ENCODE data around the gene LRFN2.

LRFN2 gene

DNA sequence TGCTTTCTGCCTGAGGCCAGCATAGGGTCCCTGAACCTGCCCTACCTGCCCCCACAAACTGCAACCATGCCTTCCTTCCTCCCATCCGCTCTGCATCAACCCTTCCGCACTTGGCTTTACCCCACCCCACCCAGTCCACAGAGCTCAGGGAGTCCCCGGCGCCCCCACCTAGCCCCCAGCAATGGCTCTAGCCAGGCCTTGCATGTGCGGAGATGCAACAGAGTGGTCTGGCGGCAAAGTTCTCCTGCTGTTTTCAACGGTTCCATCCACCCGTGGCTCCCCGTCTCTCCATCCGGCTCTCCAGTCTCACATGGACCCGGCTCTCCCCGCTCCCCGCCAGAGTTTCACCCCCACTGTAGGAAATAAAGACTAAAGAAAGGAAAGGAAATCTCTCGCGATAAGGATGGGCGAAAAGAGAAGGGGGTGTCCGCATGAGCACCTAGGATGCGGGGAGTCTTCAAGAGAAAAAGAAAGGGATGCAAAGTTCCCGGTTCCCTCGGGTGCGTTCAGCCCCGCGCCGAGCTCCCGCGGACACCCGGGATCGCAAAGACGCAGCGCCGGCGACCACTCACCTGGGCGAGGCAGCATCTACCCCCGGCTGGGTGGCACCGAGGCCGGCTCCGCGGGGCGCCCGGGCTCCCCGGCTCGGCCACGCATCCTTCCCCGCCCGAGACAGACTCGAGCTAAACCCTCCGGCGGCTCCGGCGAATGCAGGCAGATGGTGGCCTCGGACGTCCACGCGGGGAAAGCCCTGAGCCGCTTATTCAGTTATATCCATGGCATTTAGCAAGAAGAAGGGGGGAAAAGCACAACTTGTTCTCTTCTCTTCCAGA, 579 bp downstream of the LRFN2 start:
- DNase-seq (ENCODE audit: low spot score), result peak; percentile 25

GRCh38 chr6:40585651-40586269, 1.4 kb downstream of the LRFN2 start:
- peak; percentile 65 for DNase-seq (ENCODE audit: low spot score)

- peak; percentile 21 for DNase-seq (ENCODE audit: low spot score)
Measured at GRCh38 chr6:40585223-40585622, 1.9 kb downstream of the LRFN2 start.

DNA sequence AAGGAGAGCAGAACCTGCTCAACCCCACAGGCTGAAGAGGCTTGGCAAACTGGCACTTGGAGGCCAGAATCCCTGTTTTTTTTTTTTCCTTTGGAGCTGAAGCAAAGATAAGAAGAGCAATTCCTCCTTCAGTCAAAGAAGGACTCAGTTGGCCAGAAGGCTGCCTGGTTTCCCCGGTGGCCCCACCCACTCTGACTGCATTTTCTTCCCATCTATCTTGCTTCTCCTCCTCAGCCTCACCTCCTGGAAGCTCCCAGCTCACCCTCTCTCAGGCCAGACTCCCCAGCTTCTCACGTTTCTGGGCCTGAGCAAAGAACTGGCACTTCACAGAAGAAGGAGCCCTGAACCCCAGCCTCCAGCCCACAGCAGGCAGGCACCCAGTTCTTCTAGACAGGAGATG, 2.4 kb downstream of the LRFN2 start:
- peak; percentile 8 for DNase-seq (ENCODE audit: low spot score)

DNA sequence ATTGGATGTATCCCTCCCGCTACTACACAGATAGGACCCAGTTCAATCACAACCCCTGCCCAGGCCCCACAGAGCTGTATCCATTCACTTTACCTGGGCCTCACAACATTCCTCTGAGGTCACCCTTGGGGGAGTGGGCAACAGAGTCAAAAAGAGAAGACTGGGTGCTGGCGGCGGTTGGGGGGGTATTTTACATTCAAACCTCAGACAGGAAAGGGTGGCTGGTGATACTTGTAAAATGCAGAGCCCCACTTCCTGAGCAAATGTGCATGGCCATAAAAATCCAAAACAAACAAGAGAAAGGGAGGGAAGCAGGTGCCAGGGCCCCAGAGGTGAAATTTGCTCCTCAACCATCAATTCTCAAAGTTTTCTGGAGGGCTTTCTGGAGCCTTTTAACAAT, 3.5 kb downstream of the LRFN2 start:
- no peak for DNase-seq (ENCODE audit: low spot score)

GRCh38 chr6:40582892-40583291, 4.3 kb downstream of the LRFN2 start:
- no peak for DNase-seq (ENCODE audit: low spot score)

GRCh38 chr6:40579101-40579500, 8.1 kb downstream of the LRFN2 start:
- no peak for DNase-seq (ENCODE audit: low spot score)

DNA sequence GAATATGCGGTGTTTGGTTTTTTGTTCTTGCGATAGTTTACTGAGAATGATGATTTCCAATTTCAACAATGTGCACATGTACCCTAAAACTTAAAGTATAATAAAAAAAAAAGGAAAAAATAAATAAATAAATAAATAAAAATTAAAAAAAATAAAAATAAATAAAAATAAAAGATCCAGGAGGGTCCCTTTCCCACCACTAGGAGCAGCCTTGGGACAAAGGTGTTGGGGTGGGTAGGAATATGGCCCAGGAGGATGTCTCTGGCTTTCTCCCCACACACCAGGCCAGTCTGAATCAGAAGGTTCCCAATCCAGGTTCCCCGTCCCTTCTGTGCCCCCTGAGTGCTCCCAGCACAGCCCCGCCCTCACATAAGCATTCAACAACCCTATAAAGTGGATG, 9.5 kb downstream of the LRFN2 start:
- no peak for DNase-seq (ENCODE audit: low spot score)

- DNase-seq (ENCODE audit: low spot score), result no peak
Measured at GRCh38 chr6:40573221-40573620, 13.9 kb downstream of the LRFN2 start.

DNA sequence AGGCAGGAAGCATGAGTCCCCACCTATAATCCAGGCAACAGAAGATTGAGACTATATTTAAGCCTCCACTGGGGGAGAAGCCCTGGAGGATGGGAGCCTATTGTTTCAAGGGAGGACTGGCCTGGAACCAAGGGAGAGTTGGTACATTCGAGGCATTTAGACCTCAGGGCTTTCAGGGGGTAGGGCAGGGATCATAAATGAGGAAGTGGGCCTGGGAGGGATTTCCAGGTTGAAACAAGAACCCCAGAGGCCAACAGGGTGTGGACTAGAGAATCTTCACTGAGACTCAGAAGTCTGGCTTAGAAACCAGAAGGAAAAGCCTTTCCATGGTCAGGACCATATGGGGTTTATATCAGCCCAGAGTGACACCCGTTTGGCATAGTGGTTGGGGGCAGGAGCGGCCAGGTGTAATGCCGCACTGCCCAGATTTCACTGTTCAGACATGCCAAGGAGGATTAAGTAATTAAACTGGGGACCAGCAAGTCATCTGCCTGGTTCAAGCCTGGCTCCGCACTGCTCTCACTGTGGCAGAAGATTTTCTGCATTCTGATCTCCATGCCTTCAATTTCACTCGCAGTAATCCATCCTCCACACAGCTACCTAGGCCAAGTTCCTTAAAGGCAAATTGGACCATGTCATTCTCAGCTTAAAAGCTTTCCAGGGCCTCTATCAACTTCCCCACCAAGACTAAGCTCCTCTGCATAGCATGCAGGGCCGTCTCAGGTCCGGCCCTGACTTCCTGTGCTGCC, 17.8 kb downstream of the LRFN2 start:
- no peak for DNase-seq (ENCODE audit: low spot score)

DNA sequence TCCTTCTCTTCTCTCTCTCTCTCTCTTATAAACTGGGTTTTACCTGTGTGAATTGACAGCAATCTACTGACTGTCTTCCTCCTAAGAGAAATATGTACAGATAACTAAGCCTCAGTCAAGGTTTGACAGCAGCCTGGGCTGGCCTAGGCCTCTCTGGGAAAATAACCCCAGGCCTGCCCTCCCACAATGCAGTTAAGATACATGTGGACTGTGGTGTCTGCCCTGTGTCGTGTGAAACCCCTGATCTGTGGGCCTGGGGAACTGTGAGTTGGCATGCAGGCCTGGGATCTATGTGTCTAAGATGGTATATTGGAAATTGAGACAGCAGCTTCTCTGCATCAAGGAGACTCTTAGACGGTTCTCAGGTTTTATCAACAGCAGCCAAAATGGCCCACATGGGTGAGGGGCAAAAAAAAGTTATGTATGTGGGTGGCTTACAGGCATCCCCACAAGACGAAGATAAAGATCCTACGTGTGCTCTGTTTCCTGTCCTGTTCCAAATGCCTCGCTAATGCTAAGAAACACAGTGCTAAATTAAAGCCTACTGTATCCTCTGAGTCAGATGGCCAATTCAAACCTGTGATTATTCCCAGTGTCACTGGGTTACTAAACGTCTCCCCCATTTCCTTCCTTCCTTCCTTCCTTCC, 19.0 kb downstream of the LRFN2 start:
- no peak for DNase-seq (ENCODE audit: low spot score)

DNA sequence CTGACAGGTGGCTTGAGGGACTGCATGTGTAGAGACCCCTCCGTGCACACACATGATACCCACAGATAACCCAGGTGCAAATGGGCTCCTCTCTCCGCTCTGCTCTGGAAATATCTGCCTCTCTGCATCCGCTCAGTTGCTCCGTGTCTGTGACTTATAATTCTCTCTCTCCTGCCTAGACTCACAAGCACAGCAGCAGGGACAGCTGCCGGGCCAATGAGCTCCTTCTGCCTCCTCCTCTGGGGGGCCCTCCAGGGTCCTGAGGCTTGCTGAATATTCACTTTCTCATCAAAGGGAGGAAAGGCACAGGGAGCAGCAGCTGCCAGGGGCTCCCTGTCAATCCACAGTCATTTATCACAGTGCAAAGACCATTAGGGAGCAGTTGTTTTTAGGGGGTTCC, 24.1 kb downstream of the LRFN2 start:
- no peak for DNase-seq (ENCODE audit: low spot score)

DNA sequence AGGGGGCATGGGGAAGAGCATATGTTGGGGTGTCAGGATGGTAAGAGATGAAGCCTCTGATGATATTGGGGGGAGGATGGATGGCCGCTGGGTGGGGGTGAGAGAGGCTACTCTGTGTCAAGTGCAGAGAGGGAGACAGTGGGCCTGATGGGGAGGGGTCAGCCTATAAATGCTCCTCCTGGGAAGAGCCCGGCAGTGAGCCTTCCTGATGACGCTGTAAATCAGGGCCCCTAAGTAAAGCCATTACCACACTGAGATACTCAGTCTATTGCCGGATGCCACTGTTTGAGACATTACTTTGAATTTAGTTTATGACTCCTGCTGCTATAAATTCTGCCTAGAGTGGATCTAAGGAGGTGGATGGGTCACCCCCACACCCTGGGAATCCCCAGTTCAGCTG, 28.1 kb downstream of the LRFN2 start:
- no peak for DNase-seq (ENCODE audit: low spot score)

DNA sequence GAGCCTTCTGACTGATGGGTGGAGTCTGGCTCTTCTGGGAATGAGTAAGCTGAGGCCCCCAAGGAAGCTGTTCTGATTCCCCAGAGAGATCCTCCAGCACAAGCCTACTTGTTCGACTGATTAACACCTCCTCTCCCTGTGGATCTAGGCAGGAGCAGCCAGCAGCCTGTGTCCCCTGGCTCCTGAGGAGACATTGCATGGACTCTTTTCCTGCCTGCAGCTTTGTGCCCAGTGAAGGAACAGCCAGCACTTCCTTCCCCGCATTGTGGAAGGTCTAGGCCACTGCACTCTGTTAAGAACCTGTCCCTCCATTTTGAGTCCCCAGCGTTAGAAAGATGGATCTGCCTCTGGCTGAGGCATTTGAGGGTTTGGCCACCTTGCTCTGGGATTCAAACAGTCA, 29.1 kb downstream of the LRFN2 start:
- DNase-seq (ENCODE audit: low spot score), result no peak

DNA sequence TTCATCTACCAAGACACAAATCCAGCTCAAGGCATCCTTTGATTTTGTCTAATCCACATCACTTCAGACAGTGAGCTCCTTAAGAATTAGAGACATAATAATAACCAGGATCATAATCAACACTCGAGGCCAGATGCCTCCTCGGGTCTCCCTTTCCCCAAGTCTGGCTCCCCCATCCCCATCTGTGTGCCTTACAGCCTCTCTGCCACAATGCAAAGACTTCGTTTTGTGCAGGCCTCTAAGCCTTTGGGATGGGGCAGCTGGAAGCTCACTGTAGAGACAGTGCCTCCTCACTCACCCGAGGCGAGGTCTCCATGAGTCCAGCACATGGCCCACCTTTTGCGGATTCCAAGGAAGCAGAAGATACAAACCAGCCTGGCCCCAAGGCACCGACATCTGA, 30.3 kb downstream of the LRFN2 start:
- DNase-seq (ENCODE audit: low spot score), result no peak

DNA sequence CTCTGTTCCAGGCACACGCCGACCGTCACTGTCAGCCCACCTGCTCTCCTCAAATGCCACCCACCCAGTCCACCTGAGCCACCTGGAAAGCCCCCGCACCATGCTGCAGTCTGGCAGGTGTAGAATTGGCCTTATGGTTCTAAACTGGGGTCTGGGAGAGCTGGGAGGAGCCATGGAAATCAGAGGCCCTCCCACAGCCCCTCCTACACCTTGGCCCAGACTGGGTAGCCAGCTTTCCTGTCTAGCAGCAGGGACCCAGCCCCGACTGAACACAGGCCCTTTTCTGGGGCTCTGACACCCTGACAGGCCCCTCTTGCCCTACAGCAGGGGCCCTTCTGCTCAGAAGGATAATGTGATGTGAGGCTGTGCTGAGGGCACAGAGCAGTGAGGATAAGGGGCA, 31.1 kb downstream of the LRFN2 start:
- DNase-seq (ENCODE audit: low spot score), result no peak

DNA sequence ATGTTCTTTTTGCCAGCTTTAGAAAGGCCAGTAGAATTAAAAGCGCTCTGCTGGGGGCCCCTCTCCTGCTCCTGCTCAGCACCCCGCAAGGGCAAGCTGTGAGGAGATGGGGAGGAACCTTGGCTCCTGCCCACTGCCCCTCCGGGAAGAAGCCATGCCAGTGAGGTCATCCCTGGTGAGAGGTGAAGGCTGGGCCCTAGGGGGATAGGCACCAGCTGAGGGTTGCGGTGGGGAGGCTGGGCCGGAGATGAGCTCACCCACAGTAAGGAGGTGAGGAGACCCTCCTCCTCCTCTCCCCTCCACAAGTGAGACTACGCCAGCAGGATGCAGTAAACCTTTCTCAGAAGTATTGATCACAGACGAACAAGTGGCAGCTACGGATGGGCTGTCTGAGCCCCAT, 32.1 kb downstream of the LRFN2 start:
- DNase-seq (ENCODE audit: low spot score), result no peak

- DNase-seq (ENCODE audit: low spot score), result no peak
Measured at GRCh38 chr6:40552941-40553340, 34.2 kb downstream of the LRFN2 start.

DNA sequence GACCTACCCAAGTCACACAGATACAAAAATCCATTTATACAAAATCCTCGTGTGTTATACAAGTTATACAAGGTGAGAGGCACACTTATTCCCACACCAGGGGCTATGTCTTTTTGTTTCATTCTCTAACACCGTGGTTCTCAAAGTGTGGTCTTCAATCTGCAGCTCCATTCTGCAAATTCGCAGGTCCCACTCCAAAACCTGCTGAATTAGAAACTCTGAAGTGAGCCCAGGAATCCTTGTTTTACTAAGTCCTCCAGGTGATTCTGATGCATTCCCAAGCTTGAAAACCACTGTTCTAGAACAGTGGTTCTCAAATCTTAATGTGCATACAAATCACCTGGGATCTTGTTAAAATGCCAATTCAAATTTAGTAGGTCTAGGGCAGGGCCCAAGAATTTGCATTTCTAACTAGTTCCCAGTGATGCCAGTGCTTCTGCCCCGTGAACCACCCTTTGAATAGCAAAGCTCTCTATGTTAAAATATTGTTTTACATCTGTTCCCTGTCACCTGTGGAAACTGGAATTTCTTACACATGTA, 35.1 kb downstream of the LRFN2 start:
- DNase-seq (ENCODE audit: low spot score), result no peak

GRCh38 chr6:40550202-40551101, 36.7 kb downstream of the LRFN2 start:
- DNase-seq (ENCODE audit: low spot score), result peak; percentile 42

GRCh38 chr6:40545954-40546353, 41.2 kb downstream of the LRFN2 start:
- DNase-seq (ENCODE audit: low spot score), result no peak
